H1 (cell line): ENCODE data around the gene NKD2. TPM values are rescaled to one million over a fixed set of nuclear protein-coding genes. Genes with fewer than 3 reads are reported as not detected.

Source experiments
- CTCF ChIA-PET: fragments of 300-600 bp; sonication (Branson Sonifier 250); formaldehyde crosslinking; loops from one replicate; lab custom pipeline; 2021; ENCODE audit not compliant: partially characterized antibody; lab: Charles Lee
- POLR2A ChIA-PET: fragments of 300-600 bp; sonication (Branson Sonifier 250); formaldehyde crosslinking; loops from one replicate; lab custom pipeline; 2021; ENCODE audit warnings: inconsistent platforms; ENCODE audit not compliant: partially characterized antibody; lab: Charles Lee
- DNase-seq, 2 experiments: peaks; one replicate each; pipeline versions ENCODE4 v3.0.0 to v3.0.0-alpha.2; 2010 to 2022; ENCODE audit warnings: low spot score in 2 of 2, low read depth in 1 of 2, mixed read lengths in 1 of 2
- FAIRE-seq: peaks from 2 replicates; lab custom pipeline; 2011; peaks lifted over from hg19 to GRCh38; lab: Jason Lieb, UNC
- H2AFZ ChIP-seq: 2 replicates; pipeline ENCODE4 v1.8.1; 2012; ENCODE audit warnings: low read length, inconsistent platforms
- H2AK5ac ChIP-seq: 2 replicates; pipeline ENCODE4 v1.6.1; 2013; ENCODE audit warnings: low read depth, low read length
- H2BK120ac ChIP-seq: replicated peaks from 2 replicates; pipeline ENCODE3; 2013; ENCODE audit warnings: low read depth, low read length, inconsistent platforms
- H2BK12ac ChIP-seq: 2 replicates; pipeline ENCODE4 v1.6.1; 2013; ENCODE audit warnings: low read depth, low read length
- H2BK15ac ChIP-seq: 2 replicates; pipeline ENCODE4 v1.6.1; 2013; ENCODE audit warnings: low read length
- H2BK20ac ChIP-seq: 2 replicates; pipeline ENCODE4 v1.6.1; 2013; ENCODE audit warnings: low read length
- H2BK5ac ChIP-seq: 2 replicates; pipeline ENCODE4 v1.6.1; 2013; ENCODE audit warnings: low read depth, low read length
- H3K14ac ChIP-seq: 2 replicates; pipeline ENCODE4 v1.6.1; 2013; ENCODE audit warnings: inconsistent platforms; ENCODE audit not compliant: insufficient read length
- H3K18ac ChIP-seq: 2 replicates; pipeline ENCODE4 v1.6.1; 2013; ENCODE audit warnings: low read length; ENCODE audit errors: extremely low read depth
- H3K23ac ChIP-seq: 2 replicates; pipeline ENCODE4 v1.6.1; 2013; ENCODE audit warnings: inconsistent platforms; ENCODE audit not compliant: insufficient read length
- H3K23me2 ChIP-seq: 2 replicates; pipeline ENCODE4 v1.6.1; 2013; ENCODE audit warnings: low read depth, low read length
- H3K27ac ChIP-seq: 2 replicates; pipeline ENCODE4 v1.6.1; 2011; ENCODE audit warnings: low read depth, low read length, inconsistent platforms
- H3K27me3 ChIP-seq, 4 experiments: replicated peaks in 1 of 4; 1 replicate in 1 of 4; 2 replicates in 3 of 4; pipeline versions ENCODE4 v1.6.1 to v1.8.1; 2011 to 2013; ENCODE audit warnings: low read length in 3 of 4, mild to moderate bottlenecking in 3 of 4, inconsistent platforms in 2 of 4, mixed read lengths in 2 of 4, moderate library complexity in 1 of 4; ENCODE audit not compliant: control insufficient read depth in 3 of 4, insufficient read depth in 3 of 4; ENCODE audit errors: extremely low read depth in 1 of 4
- H3K36me3 ChIP-seq, 4 experiments: 2 replicates each; pipeline versions ENCODE4 v1.6.1 to v1.8.1; 2011 to 2013; ENCODE audit warnings: mild to moderate bottlenecking in 4 of 4, low read length in 3 of 4, moderate library complexity in 2 of 4, control low read depth in 1 of 4, inconsistent platforms in 1 of 4; ENCODE audit not compliant: insufficient read depth in 4 of 4, control insufficient read depth in 2 of 4
- H3K4ac ChIP-seq: replicated peaks from 2 replicates; pipeline ENCODE3; 2013; ENCODE audit warnings: low read length, low read depth, mixed read lengths, inconsistent platforms; ENCODE audit not compliant: insufficient read length
- H3K4me1 ChIP-seq, 4 experiments: replicated peaks in 1 of 4; 1 replicate in 1 of 4; 2 replicates in 3 of 4; pipeline versions ENCODE4 v1.6.1 to v1.8.1; 2011 to 2013; ENCODE audit warnings: low read length in 3 of 4, inconsistent platforms in 2 of 4, mixed read lengths in 1 of 4; ENCODE audit not compliant: insufficient read depth in 4 of 4, control insufficient read depth in 3 of 4
- H3K4me2 ChIP-seq, 2 experiments: 2 replicates each; pipeline versions ENCODE4 v1.6.1 to v1.8.1; 2011 to 2013; ENCODE audit warnings: low read depth in 2 of 2, low read length in 2 of 2, control low read depth in 1 of 2, inconsistent platforms in 1 of 2, mild to moderate bottlenecking in 1 of 2; ENCODE audit not compliant: insufficient read depth in 1 of 2
- H3K4me3 ChIP-seq, 4 experiments: fragments of 200-600, 300-600 bp in 1 of 4; sonication (generic), shearing (Covaris generic), sonication (Bioruptor Twin) in 1 of 4; 2 replicates each; pipeline versions ENCODE4 v1.5.1 to v1.8.1; 2011 to 2016; ENCODE audit warnings: low read length in 4 of 4, low read depth in 3 of 4, control low read depth in 2 of 4, inconsistent platforms in 2 of 4, mild to moderate bottlenecking in 2 of 4, mixed read lengths in 1 of 4, moderate library complexity in 1 of 4; ENCODE audit not compliant: insufficient read depth in 2 of 4; ENCODE audit errors: extremely low read depth in 1 of 4
- H3K56ac ChIP-seq: replicated peaks from 2 replicates; pipeline ENCODE3; 2013; ENCODE audit warnings: low read depth, mild to moderate bottlenecking, mixed read lengths, low read length, inconsistent platforms; ENCODE audit not compliant: insufficient read length
- H3K79me1 ChIP-seq: 2 replicates; pipeline ENCODE4 v1.6.1; 2013; ENCODE audit warnings: low read depth, low read length, control low read depth
- H3K79me2 ChIP-seq, 2 experiments: 2 replicates each; pipeline versions ENCODE4 v1.6.1 to v1.8.1; 2012 to 2013; ENCODE audit warnings: low read length in 2 of 2, mild to moderate bottlenecking in 2 of 2, inconsistent platforms in 1 of 2; ENCODE audit not compliant: insufficient read depth in 2 of 2, control insufficient read depth in 1 of 2
- H3K9ac ChIP-seq, 4 experiments: replicated peaks in 1 of 4; 1 replicate in 1 of 4; 2 replicates in 3 of 4; pipeline versions ENCODE4 v1.6.1 to v1.8.1; 2011 to 2013; ENCODE audit warnings: low read depth in 3 of 4, low read length in 3 of 4, control low read depth in 2 of 4, mild to moderate bottlenecking in 2 of 4, moderate library complexity in 2 of 4, inconsistent platforms in 1 of 4; ENCODE audit errors: extremely low read depth in 1 of 4
- H3K9me3 ChIP-seq, 2 experiments: 2 replicates each; pipeline versions ENCODE4 v1.6.1 to v1.8.1; 2012 to 2013; ENCODE audit warnings: mild to moderate bottlenecking in 2 of 2, moderate library complexity in 2 of 2, control low read depth in 1 of 2, inconsistent platforms in 1 of 2, low read depth in 1 of 2, low read length in 1 of 2, mixed read lengths in 1 of 2; ENCODE audit not compliant: insufficient read depth in 2 of 2
- H4K20me1 ChIP-seq, 2 experiments: replicated peaks in 1 of 2; 2 replicates each; pipeline versions ENCODE3 to v1.8.1; 2011 to 2013; ENCODE audit warnings: inconsistent platforms in 2 of 2, low read length in 2 of 2, mild to moderate bottlenecking in 1 of 2; ENCODE audit not compliant: insufficient read depth in 2 of 2, control insufficient read depth in 1 of 2
- H4K5ac ChIP-seq: 2 replicates; pipeline ENCODE4 v1.6.1; 2013; ENCODE audit warnings: low read length, low read depth, mixed read lengths, inconsistent platforms; ENCODE audit not compliant: insufficient read length
- H4K8ac ChIP-seq: 2 replicates; pipeline ENCODE4 v1.8.0; 2013; ENCODE audit warnings: mild to moderate bottlenecking, moderate library complexity, low read length, inconsistent platforms; ENCODE audit not compliant: insufficient read depth; ENCODE audit errors: extremely low read depth
- H4K91ac ChIP-seq: replicated peaks from 2 replicates; pipeline ENCODE3; 2013; ENCODE audit warnings: low read length, mixed read lengths, inconsistent platforms; ENCODE audit not compliant: insufficient read length
- EZH2 ChIP-seq: fragments of 200-600 bp; sonication (generic); IDR thresholded peaks from 2 replicates; pipeline ENCODE4 v1.7.1; 2012; ENCODE audit warnings: low read depth, mild to moderate bottlenecking, moderate library complexity, low read length, inconsistent platforms; ENCODE audit not compliant: severe bottlenecking
- RBBP5 ChIP-seq: IDR thresholded peaks from 2 replicates; pipeline ENCODE4 v1.7.1; 2012; ENCODE audit warnings: low read depth, mild to moderate bottlenecking, inconsistent platforms, low read length, moderate library complexity, borderline replicate concordance
- WGBS, 2 experiments: shearing (Covaris generic) in 1 of 2; methylation state at CpG; one replicate each; pipeline versions ENCODE4 v1.1.6 to v1.1.7; 2013 to 2015; ENCODE audit warnings: low lambda C conversion rate in 2 of 2, mixed read lengths in 2 of 2, inconsistent platforms in 1 of 2, low coverage in 1 of 2, missing lambda C conversion rate in 1 of 2; ENCODE audit not compliant: insufficient replicate concordance in 2 of 2, insufficient coverage in 1 of 2, insufficient read length in 1 of 2; ENCODE audit errors: extremely low coverage in 1 of 2, missing lambda C conversion rate in 1 of 2; 5-methylcytosine and 5-hydroxymethylcytosine counted together
- polyA plus RNA-seq, 7 experiments: library from polyadenylated mRNA; depleted of rRNA in 3 of 7; stranded (reverse) in 5 of 7; unstranded in 2 of 7; fragments of >200 nt in 5 of 7; fragments of 200-250 nt in 2 of 7; gene quantifications; 1 replicate in 5 of 7; 2 replicates in 1 of 7; 4 replicates in 1 of 7; pipeline versions ENCODE4 v1.2.1 to v1.2.3, GENCODE V29; 2011 to 2013; ENCODE audit warnings: missing spikeins in 2 of 7, mixed read lengths in 2 of 7
- total RNA-seq: library from RNA; stranded (reverse); fragmentation: NEBNext Ultra II Directional; extraction: Animal tissue kit (Norgen Biotek cat#: 25700); gene quantifications from 2 replicates; pipeline ENCODE4 v1.2.1, GENCODE V29; 2021

Gene NKD2
- total and polyA plus RNA-seq, 2 of the 8 experiments (the other 6 are each of a cell fraction or from before 2014, with no cell fraction given): 5.5 to 7.9 TPM

DNA sequence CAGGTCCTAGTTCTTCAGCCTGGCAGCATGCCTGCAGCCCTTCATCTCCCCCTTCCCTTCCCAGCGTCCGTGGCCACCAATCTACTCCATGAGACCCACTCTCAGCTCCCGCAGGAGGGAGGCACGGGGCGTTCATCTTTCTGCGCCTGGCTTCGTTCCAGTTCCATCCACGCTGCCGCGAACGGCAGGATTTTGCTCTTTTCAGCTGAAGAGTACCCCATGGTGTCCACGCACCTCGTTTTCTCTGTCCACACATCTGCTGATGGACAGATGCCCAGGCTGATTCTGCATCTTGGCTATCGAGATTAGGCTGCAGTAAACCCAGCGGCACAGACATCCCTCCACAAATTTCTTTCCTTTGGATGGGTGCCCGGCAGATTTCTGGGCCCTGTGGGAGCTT lies 30.5 kb upstream of the NKD2 start:
- no peak overlapping the region for H3K27ac ChIP-seq
- H3K79me2 ChIP-seq: no peaks in the 10 kb centered on the region
- H3K27me3 ChIP-seq: no peaks in the 10 kb centered on the region
- 79% methylated on average over 11 of the region's 16 CpGs; no CpG with 5 or more reads in 1 of the 2 experiments for WGBS, 2 experiments
- no peaks in the 10 kb centered on the region; the same call in 1 of the 2 replicates for H3K23me2 ChIP-seq
- H3K18ac ChIP-seq: no peak overlapping the region
- H3K14ac ChIP-seq: no peak overlapping the region
- H3K36me3 ChIP-seq: no peaks in the 10 kb centered on the region
- H3K4me2 ChIP-seq: no peak overlapping the region
- H2BK5ac ChIP-seq: no peak overlapping the region
- TF ChIP-seq RBBP5 (no peak), EZH2 (no peak)
- H3K9ac ChIP-seq: no peak overlapping the region
- no peak overlapping the region for H3K4me3 ChIP-seq
- H4K8ac ChIP-seq: no peak overlapping the region
- no peak overlapping the region for H2BK20ac ChIP-seq
- H3K56ac ChIP-seq: no peak overlapping the region
- FAIRE-seq (no peak), DNase-seq (no peak)
- H4K20me1 ChIP-seq: no peaks in the 10 kb centered on the region
- no peak overlapping the region for H2AFZ ChIP-seq
- no peak overlapping the region for H4K5ac ChIP-seq
- H3K23ac ChIP-seq: no peak overlapping the region
- H4K91ac ChIP-seq: no peak overlapping the region
- peaks cover 0 to 4% (median under 1%) of the 10 kb centered on the region in 4 experiments; a peak in 4 of 7 replicates for H3K4me1 ChIP-seq
- peaks cover 0 to 3% of the 10 kb centered on the region in 2 experiments; a peak in 1 of 4 replicates for H3K9me3 ChIP-seq
- no peak overlapping the region for H2AK5ac ChIP-seq
- no peak overlapping the region for H2BK12ac ChIP-seq
- no peak overlapping the region for H2BK15ac ChIP-seq
- H2BK120ac ChIP-seq: no peak overlapping the region
- CTCF ChIA-PET: interaction anchor here (0.7 to 2.3 kb wide), 9 partner anchors 8 to 557 kb away, joined by 3 to 9 read pairs (median 3); no protein-coding TSS in a partner anchor
- POLR2A ChIA-PET: no interaction called here
- no peaks in the 10 kb centered on the region for H3K79me1 ChIP-seq
- no peak overlapping the region for H3K4ac ChIP-seq
